HepG2 (cell line): ENCODE measurements around the gene NCAPD2. TPM values are rescaled to one million over a fixed set of nuclear protein-coding genes. Genes with fewer than 3 reads are reported as not detected.

Experiments used
- CSRNP2 ChIP-seq: sonication (generic); formaldehyde crosslinking; conservative IDR thresholded peaks from 2 replicates; pipeline ENCODE4 v1.8.0; 2022; ENCODE audit warnings: low read depth, missing genetic modification reagents
- DPF2 ChIP-seq: sonication (generic); formaldehyde crosslinking; IDR thresholded peaks from 2 replicates; pipeline ENCODE4 v1.4.0; 2020; ENCODE audit warnings: mild to moderate bottlenecking, low read depth, missing genetic modification reagents, borderline replicate concordance
- FOXA3 ChIP-seq: IDR thresholded peaks from 2 replicates; pipeline ENCODE4 v1.6.1; 2016; ENCODE audit warnings: missing genetic modification reagents, missing compliant biosample characterization
- HHEX ChIP-seq: IDR thresholded peaks from 2 replicates; pipeline ENCODE4 v1.6.1; 2016; ENCODE audit warnings: control low read depth
- KLF6 ChIP-seq: IDR thresholded peaks from 2 replicates; pipeline ENCODE4 v1.8.0; 2016; ENCODE audit warnings: missing biosample characterization, missing genetic modification reagents
- MTA3 ChIP-seq: sonication (generic); formaldehyde crosslinking; IDR thresholded peaks from 2 replicates; pipeline ENCODE4 v1.4.0; 2020; ENCODE audit warnings: missing genetic modification reagents
- PHF21A ChIP-seq: sonication (generic); formaldehyde crosslinking; IDR thresholded peaks from 2 replicates; pipeline ENCODE4 v1.5.0; 2020; ENCODE audit warnings: mild to moderate bottlenecking, missing genetic modification reagents
- PPARG ChIP-seq: conservative IDR thresholded peaks from 2 replicates; pipeline ENCODE4 v1.6.1; 2016; ENCODE audit warnings: missing biosample characterization, missing genetic modification reagents
- REL ChIP-seq: sonication (generic); formaldehyde crosslinking; conservative IDR thresholded peaks from 2 replicates; pipeline ENCODE4 v1.8.0; 2022; ENCODE audit warnings: mild to moderate bottlenecking, missing genetic modification reagents, moderate library complexity
- SMYD3 ChIP-seq: sonication (generic); formaldehyde crosslinking; IDR thresholded peaks from 2 replicates; pipeline ENCODE4 v1.8.1; 2023; ENCODE audit warnings: mild to moderate bottlenecking, missing genetic modification reagents
- SRSF9 ChIP-seq: fragments of 200-400 bp; formaldehyde crosslinking; IDR thresholded peaks from 2 replicates; pipeline ENCODE4 v1.6.1; 2018; ENCODE audit warnings: borderline replicate concordance, mild to moderate bottlenecking, low read depth, low read length; ENCODE audit not compliant: insufficient read depth, poor library complexity, severe bottlenecking
- ZNF629 ChIP-seq: sonication (generic); formaldehyde crosslinking; conservative IDR thresholded peaks from 2 replicates; pipeline ENCODE4 v1.5.0; 2020; ENCODE audit warnings: missing genetic modification reagents
- ZNF788 ChIP-seq: sonication (generic); formaldehyde crosslinking; IDR thresholded peaks from 2 replicates; pipeline ENCODE4 v1.5.0; 2020; ENCODE audit warnings: mild to moderate bottlenecking, missing genetic modification reagents, borderline replicate concordance
- polyA plus RNA-seq, 8 experiments: library from polyadenylated mRNA; depleted of rRNA in 3 of 8; stranded (reverse) in 7 of 8; unstranded in 1 of 8; fragments of >200 nt; fragmentation: Illumina TruSeq in 4 of 8; extraction: Trizol in 4 of 8; gene quantifications; 2 replicates each; pipeline versions ENCODE4 v1.2.1 to v1.2.3, GENCODE V29; 2011 to 2016; ENCODE audit warnings: low read depth in 4 of 8, missing spikeins in 1 of 8, mixed read lengths in 1 of 8; ENCODE audit not compliant: insufficient read depth in 1 of 8
- total RNA-seq, 5 experiments: library from RNA; depleted of rRNA; stranded (reverse); fragments of >200 nt; fragmentation: Illumina TruSeq; extraction: Trizol; gene quantifications; 2 replicates each; pipeline ENCODE4 v1.2.3, GENCODE V29; 2016; ENCODE audit warnings: low read depth in 1 of 5
- TF ChIP-seq, protein P1 (sequence below): sonication (generic); formaldehyde crosslinking; IDR thresholded peaks from 2 replicates; pipeline ENCODE4 v1.4.0; 2020; ENCODE audit warnings: missing genetic modification reagents
- TF ChIP-seq, protein P2 (sequence below): sonication (generic); formaldehyde crosslinking; IDR thresholded peaks from 2 replicates; pipeline ENCODE4 v1.5.1; 2020; ENCODE audit warnings: mild to moderate bottlenecking, missing genetic modification reagents, borderline replicate concordance
- TF ChIP-seq, protein P3 (sequence below): sonication (generic); formaldehyde crosslinking; IDR thresholded peaks from 2 replicates; pipeline ENCODE4 v1.5.1; 2020; ENCODE audit warnings: missing genetic modification reagents, mild to moderate bottlenecking, borderline replicate concordance
- TF ChIP-seq, protein P4 (sequence below): sonication (generic); formaldehyde crosslinking; IDR thresholded peaks from 2 replicates; pipeline ENCODE4 v1.5.1; 2020; ENCODE audit warnings: mild to moderate bottlenecking, missing genetic modification reagents, borderline replicate concordance

NCAPD2 gene
- total and polyA plus RNA-seq, 2 of the 13 experiments (the other 11 are each of a cell fraction or from before 2014, with no cell fraction given): 51.1 to 65.6 TPM

DNA sequence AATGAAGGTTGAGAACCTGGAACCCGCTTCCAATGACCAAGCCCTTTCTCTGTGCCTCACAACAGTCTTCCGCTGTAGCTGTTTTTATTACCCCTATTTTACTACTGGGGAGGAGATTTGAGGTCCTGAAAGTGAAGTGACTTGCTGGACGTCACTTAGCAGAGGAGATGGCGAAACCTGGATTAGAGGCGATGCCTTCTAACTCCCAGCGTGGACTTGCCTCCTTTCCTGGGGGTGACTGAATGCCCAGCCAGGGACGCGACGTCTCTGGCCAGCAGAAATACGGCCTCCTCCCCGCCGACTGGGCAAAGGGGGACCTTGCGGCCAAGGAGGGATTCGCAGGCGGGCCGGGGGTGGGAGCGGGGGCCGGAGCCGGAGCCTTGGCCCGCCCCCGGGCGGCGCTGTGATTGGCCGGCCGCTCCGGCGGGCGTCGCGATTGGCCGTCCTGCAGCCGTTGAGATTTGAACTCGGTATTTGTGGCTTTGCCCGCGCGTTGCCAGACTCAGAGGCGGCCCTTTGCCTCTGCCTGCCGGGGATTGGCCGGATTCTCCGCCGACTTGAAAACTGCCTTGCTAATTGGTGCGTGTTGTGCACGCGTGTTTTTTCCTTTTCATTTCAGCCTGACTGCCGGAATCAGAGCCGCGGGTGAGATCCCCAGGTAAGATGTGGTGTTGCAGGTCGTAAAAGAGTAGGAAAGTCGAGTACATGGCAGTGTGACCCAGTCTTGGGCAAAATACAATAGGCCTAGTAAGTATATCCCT lies at the start of gene NCAPD2 (continued):
- TF ChIP-seq CSRNP2 (CRISPR knock-in tag) (no peak), MTA3 (CRISPR knock-in tag) (no peak), HHEX (no peak), DPF2 (CRISPR knock-in tag) (no peak), PPARG (CRISPR knock-in tag) (no peak), SRSF9 (no peak), FOXA3 (CRISPR knock-in tag) (no peak), PHF21A (CRISPR knock-in tag) (peak; percentile 41; the same call in 1 of the 2 replicates), ZNF629 (CRISPR knock-in tag) (no peak), SMYD3 (no peak), ZNF788 (no peak), REL (CRISPR knock-in tag) (peak; percentile 78; the same call in 1 of the 2 replicates), KLF6 (CRISPR knock-in tag) (no peak)
- TF ChIP-seq, protein P1, sequence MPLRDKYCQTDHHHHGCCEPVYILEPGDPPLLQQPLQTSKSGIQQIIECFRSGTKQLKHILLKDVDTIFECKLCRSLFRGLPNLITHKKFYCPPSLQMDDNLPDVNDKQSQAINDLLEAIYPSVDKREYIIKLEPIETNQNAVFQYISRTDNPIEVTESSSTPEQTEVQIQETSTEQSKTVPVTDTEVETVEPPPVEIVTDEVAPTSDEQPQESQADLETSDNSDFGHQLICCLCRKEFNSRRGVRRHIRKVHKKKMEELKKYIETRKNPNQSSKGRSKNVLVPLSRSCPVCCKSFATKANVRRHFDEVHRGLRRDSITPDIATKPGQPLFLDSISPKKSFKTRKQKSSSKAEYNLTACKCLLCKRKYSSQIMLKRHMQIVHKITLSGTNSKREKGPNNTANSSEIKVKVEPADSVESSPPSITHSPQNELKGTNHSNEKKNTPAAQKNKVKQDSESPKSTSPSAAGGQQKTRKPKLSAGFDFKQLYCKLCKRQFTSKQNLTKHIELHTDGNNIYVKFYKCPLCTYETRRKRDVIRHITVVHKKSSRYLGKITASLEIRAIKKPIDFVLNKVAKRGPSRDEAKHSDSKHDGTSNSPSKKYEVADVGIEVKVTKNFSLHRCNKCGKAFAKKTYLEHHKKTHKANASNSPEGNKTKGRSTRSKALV (CRISPR knock-in tag): no peak
- TF ChIP-seq, protein P2, sequence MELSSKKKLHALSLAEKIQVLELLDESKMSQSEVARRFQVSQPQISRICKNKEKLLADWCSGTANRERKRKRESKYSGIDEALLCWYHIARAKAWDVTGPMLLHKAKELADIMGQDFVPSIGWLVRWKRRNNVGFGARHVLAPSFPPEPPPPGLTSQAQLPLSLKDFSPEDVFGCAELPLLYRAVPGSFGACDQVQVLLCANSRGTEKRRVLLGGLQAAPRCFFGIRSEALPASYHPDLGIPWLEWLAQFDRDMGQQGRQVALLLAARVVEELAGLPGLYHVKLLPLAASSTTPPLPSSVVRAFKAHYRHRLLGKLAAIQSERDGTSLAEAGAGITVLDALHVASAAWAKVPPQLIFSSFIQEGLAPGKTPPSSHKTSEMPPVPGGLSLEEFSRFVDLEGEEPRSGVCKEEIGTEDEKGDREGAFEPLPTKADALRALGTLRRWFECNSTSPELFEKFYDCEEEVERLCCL (CRISPR knock-in tag): no peak
- TF ChIP-seq, protein P3, sequence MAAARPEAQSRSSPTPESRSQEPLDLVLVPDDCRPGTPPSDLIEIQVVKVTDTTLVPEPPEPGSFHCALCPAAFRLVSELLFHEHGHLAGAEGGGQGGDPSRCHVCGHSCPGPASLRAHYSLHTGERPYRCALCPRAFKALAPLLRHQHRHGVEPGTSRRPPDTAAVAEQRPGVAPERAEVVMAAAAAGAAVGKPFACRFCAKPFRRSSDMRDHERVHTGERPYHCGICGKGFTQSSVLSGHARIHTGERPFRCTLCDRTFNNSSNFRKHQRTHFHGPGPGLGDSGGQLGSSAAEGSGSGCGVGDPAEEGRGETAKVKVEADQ (CRISPR knock-in tag): peak; percentile 56
- TF ChIP-seq, protein P4, sequence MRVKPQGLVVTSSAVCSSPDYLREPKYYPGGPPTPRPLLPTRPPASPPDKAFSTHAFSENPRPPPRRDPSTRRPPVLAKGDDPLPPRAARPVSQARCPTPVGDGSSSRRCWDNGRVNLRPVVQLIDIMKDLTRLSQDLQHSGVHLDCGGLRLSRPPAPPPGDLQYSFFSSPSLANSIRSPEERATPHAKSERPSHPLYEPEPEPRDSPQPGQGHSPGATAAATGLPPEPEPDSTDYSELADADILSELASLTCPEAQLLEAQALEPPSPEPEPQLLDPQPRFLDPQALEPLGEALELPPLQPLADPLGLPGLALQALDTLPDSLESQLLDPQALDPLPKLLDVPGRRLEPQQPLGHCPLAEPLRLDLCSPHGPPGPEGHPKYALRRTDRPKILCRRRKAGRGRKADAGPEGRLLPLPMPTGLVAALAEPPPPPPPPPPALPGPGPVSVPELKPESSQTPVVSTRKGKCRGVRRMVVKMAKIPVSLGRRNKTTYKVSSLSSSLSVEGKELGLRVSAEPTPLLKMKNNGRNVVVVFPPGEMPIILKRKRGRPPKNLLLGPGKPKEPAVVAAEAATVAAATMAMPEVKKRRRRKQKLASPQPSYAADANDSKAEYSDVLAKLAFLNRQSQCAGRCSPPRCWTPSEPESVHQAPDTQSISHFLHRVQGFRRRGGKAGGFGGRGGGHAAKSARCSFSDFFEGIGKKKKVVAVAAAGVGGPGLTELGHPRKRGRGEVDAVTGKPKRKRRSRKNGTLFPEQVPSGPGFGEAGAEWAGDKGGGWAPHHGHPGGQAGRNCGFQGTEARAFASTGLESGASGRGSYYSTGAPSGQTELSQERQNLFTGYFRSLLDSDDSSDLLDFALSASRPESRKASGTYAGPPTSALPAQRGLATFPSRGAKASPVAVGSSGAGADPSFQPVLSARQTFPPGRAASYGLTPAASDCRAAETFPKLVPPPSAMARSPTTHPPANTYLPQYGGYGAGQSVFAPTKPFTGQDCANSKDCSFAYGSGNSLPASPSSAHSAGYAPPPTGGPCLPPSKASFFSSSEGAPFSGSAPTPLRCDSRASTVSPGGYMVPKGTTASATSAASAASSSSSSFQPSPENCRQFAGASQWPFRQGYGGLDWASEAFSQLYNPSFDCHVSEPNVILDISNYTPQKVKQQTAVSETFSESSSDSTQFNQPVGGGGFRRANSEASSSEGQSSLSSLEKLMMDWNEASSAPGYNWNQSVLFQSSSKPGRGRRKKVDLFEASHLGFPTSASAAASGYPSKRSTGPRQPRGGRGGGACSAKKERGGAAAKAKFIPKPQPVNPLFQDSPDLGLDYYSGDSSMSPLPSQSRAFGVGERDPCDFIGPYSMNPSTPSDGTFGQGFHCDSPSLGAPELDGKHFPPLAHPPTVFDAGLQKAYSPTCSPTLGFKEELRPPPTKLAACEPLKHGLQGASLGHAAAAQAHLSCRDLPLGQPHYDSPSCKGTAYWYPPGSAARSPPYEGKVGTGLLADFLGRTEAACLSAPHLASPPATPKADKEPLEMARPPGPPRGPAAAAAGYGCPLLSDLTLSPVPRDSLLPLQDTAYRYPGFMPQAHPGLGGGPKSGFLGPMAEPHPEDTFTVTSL (CRISPR knock-in tag): 0 out of 2 replicates have a peak, but pooled peaks have one; percentile 40
